Activated naive CD4-positive, alpha-beta T cell treated with anti-CD3 and anti-CD28 coated beads for 36 hours (primary cell): ENCODE data around the gene PSMB3. TPM values are rescaled to one million over a fixed set of nuclear protein-coding genes. Genes with fewer than 3 reads are reported as not detected.
A peak's percentile ranks its signal among the peaks of the same experiment; 100 is the strongest.

ENCODE experiments used
- CTCF ChIA-PET: fragments of 350-600 bp; sonication (Branson Sonifier 250); formaldehyde crosslinking; loops from one replicate; lab custom pipeline; 2021; ENCODE audit warnings: antibody characterized with exemption; lab: Charles Lee
- DNase-seq: peaks from one replicate; pipeline ENCODE4 v3.0.0-alpha.2; 2020
- H3K27ac Mint-ChIP-seq: one replicate; pipeline ENCODE4 v1.8.0; 2021; ENCODE audit warnings: mild to moderate bottlenecking, mixed read lengths
- H3K27me3 Mint-ChIP-seq: one replicate; pipeline ENCODE4 v1.8.0; 2021; ENCODE audit warnings: low read depth, mixed read lengths
- H3K36me3 Mint-ChIP-seq: one replicate; pipeline ENCODE4 v1.8.0; 2021; ENCODE audit warnings: low read depth, mixed read lengths
- H3K4me1 Mint-ChIP-seq: one replicate; pipeline ENCODE4 v1.8.0; 2021; ENCODE audit warnings: low read depth, mixed read lengths
- H3K4me3 Mint-ChIP-seq: one replicate; pipeline ENCODE4 v1.8.0; 2021; ENCODE audit warnings: mild to moderate bottlenecking, moderate library complexity, mixed read lengths
- H3K9me3 Mint-ChIP-seq: one replicate; pipeline ENCODE4 v1.8.0; 2021; ENCODE audit warnings: mixed read lengths
- intact Hi-C: fragments of 100-400 bp; cut with micrococcal nuclease; formaldehyde crosslinking; loops from one replicate; pipeline ENCODE4 v1.15.1; 2023
- total RNA-seq, 2 experiments: library from RNA; stranded (reverse); gene quantifications; one replicate each; pipeline ENCODE4 v1.2.3, GENCODE V29; 2021

The PSMB3 gene
- total RNA-seq, 2 experiments from 2014 or later: 368 to 369 TPM

GRCh38 chr17:38748149-38748891 lies 4.2 kb upstream of the PSMB3 start, which contains the start of gene PCGF2:
PCGF2 (minus strand) TSS chr17:38748336; CDS start chr17:38740402, 7,934 bp downstream.
- peak; percentile 25 for DNase-seq
- intact Hi-C loops: loop anchor here (5.0 kb wide), 1 partner anchor 241 kb away; no protein-coding TSS in a partner anchor
- Mint-ChIP-seq H3K4me3 (peak within 1 kb of the TSS; percentile 69), H3K27ac (no peak within 1 kb of the TSS), H3K9me3 (no peaks in the 10 kb centered on the region), H3K27me3 (peaks cover 48% of the 10 kb centered on the region), H3K36me3 (peaks cover 9% of the 10 kb centered on the region), H3K4me1 (peaks cover 37% of the 10 kb centered on the region)
- CTCF ChIA-PET: no interaction called here

GRCh38 chr17:38748892-38749222 lies 3.7 kb upstream of the PSMB3 start:
- H3K4me3 Mint-ChIP-seq: peak overlapping the region; percentile 67
- H3K4me1 Mint-ChIP-seq: peaks cover 42% of the 10 kb centered on the region
- no peak for DNase-seq
- intact Hi-C loops: loop anchor here (5.0 kb wide), 1 partner anchor 242 kb away; no protein-coding TSS in a partner anchor
- H3K27ac Mint-ChIP-seq: no peak overlapping the region
- peaks cover 12% of the 10 kb centered on the region for H3K36me3 Mint-ChIP-seq
- H3K27me3 Mint-ChIP-seq: peaks cover 48% of the 10 kb centered on the region
- no peaks in the 10 kb centered on the region for H3K9me3 Mint-ChIP-seq
- CTCF ChIA-PET: interaction anchor here (1.0 kb wide), 1 partner anchor 14 kb away, joined by 3 read pairs; no protein-coding TSS in a partner anchor

- H3K27ac Mint-ChIP-seq: no peak overlapping the region
- peak; percentile 20 for DNase-seq
- H3K4me1 Mint-ChIP-seq: peaks cover 46% of the 10 kb centered on the region
- intact Hi-C loops: loop anchor here (5.0 kb wide), 3 partner anchors 142 to 242 kb away; partner anchors contain the start of genes FBXO47 and SRCIN1
- no peaks in the 10 kb centered on the region for H3K9me3 Mint-ChIP-seq
- CTCF ChIA-PET: interaction anchor here (1.0 kb wide), 1 partner anchor 15 kb away, joined by 3 read pairs; no protein-coding TSS in a partner anchor
- H3K4me3 Mint-ChIP-seq: peak overlapping the region; percentile 67
- peaks cover 15% of the 10 kb centered on the region for H3K36me3 Mint-ChIP-seq
- peaks cover 48% of the 10 kb centered on the region for H3K27me3 Mint-ChIP-seq
Observed at GRCh38 chr17:38749223-38750043, 3.1 kb upstream of the PSMB3 start.

- Mint-ChIP-seq H3K4me3 (peak overlapping the region; percentile 67), H3K27ac (no peak overlapping the region), H3K9me3 (no peaks in the 10 kb centered on the region), H3K27me3 (peaks cover 42% of the 10 kb centered on the region), H3K4me1 (peaks cover 49% of the 10 kb centered on the region), H3K36me3 (peaks cover 18% of the 10 kb centered on the region)
- no peak for DNase-seq
- CTCF ChIA-PET: interaction anchor here (1.0 kb wide), 1 partner anchor 15 kb away, joined by 3 read pairs; no protein-coding TSS in a partner anchor
- intact Hi-C loops: loop anchor here (5.0 kb wide), 2 partner anchors 143 to 217 kb away; partner anchors contain the start of genes FBXO47 and SRCIN1
Observed at GRCh38 chr17:38750044-38750311, 2.6 kb upstream of the PSMB3 start.

- peaks cover 41% of the 10 kb centered on the region for H3K27me3 Mint-ChIP-seq
- peak overlapping the region; percentile 91 for H3K4me3 Mint-ChIP-seq
- intact Hi-C loops: loop anchor here (1.0 to 5.0 kb wide), 3 partner anchors 143 to 217 kb away; partner anchors contain the start of genes FBXO47 and SRCIN1
- CTCF ChIA-PET: interaction anchor here (1.1 to 2.5 kb wide), 2 partner anchors 19 to 75 kb away, joined by 4 to 9 read pairs; partner anchors contain the start of gene EPOP
- peaks cover 49% of the 10 kb centered on the region for H3K4me1 Mint-ChIP-seq
- no peaks in the 10 kb centered on the region for H3K9me3 Mint-ChIP-seq
- H3K27ac Mint-ChIP-seq: no peak overlapping the region
- peaks cover 20% of the 10 kb centered on the region for H3K36me3 Mint-ChIP-seq
- DNase-seq: peak; percentile 31
Observed at GRCh38 chr17:38750312-38751121, 2.0 kb upstream of the PSMB3 start.

- intact Hi-C loops: loop anchor here (1.0 to 5.0 kb wide), 3 partner anchors 144 to 216 kb away; partner anchors contain the start of genes FBXO47 and SRCIN1
Observed at GRCh38 chr17:38751144-38751807, 1.3 kb upstream of the PSMB3 start.

GRCh38 chr17:38751808-38752307 lies 683 bp upstream of the PSMB3 start:
- CTCF ChIA-PET: interaction anchor here (0.6 to 2.5 kb wide), 6 partner anchors 16 to 193 kb away, joined by 3 to 9 read pairs (median 4); partner anchors contain the start of gene EPOP
- intact Hi-C loops: loop anchor here (1.0 to 5.0 kb wide), 11 partner anchors 22 to 449 kb away; partner anchors contain the start of genes CISD3, FBXO47, PIP4K2B and RPL19
- DNase-seq: peak; percentile 93
- peaks cover 49% of the 10 kb centered on the region for H3K4me1 Mint-ChIP-seq
- H3K9me3 Mint-ChIP-seq: no peaks in the 10 kb centered on the region
- H3K4me3 Mint-ChIP-seq: peak overlapping the region; percentile 91
- H3K27ac Mint-ChIP-seq: peak overlapping the region; percentile 95
- H3K27me3 Mint-ChIP-seq: peaks cover 27% of the 10 kb centered on the region
- H3K36me3 Mint-ChIP-seq: peaks cover 29% of the 10 kb centered on the region

More at GRCh38 chr17:38751144-38751807, 1.3 kb upstream of the PSMB3 start:
- H3K27ac Mint-ChIP-seq: peak overlapping the region; percentile 95
- H3K27me3 Mint-ChIP-seq: peaks cover 33% of the 10 kb centered on the region
- H3K4me1 Mint-ChIP-seq: peaks cover 52% of the 10 kb centered on the region
- H3K36me3 Mint-ChIP-seq: peaks cover 26% of the 10 kb centered on the region
- DNase-seq: no peak
- peak overlapping the region; percentile 91 for H3K4me3 Mint-ChIP-seq
- CTCF ChIA-PET: interaction anchor here (1.1 to 2.5 kb wide), 3 partner anchors 20 to 192 kb away, joined by 4 to 9 read pairs (median 6); partner anchors contain the start of gene EPOP
- H3K9me3 Mint-ChIP-seq: no peaks in the 10 kb centered on the region

GRCh38 chr17:38753071-38753506 lies 548 bp downstream of the PSMB3 start:
- Mint-ChIP-seq H3K36me3 (peaks cover 32% of the 10 kb centered on the region), H3K4me1 (peaks cover 48% of the 10 kb centered on the region), H3K9me3 (no peaks in the 10 kb centered on the region), H3K4me3 (peak overlapping the region; percentile 91), H3K27me3 (peaks cover 22% of the 10 kb centered on the region), H3K27ac (peak overlapping the region; percentile 95)
- intact Hi-C loops: loop anchor here (2.0 to 5.0 kb wide), 3 partner anchors 146 to 448 kb away; partner anchors contain the start of genes FBXO47, RPL19 and SRCIN1
- CTCF ChIA-PET: interaction anchor here (0.6 to 1.8 kb wide), 4 partner anchors 19 to 485 kb away, joined by 3 to 6 read pairs (median 4); no protein-coding TSS in a partner anchor
- no peak for DNase-seq

DNA sequence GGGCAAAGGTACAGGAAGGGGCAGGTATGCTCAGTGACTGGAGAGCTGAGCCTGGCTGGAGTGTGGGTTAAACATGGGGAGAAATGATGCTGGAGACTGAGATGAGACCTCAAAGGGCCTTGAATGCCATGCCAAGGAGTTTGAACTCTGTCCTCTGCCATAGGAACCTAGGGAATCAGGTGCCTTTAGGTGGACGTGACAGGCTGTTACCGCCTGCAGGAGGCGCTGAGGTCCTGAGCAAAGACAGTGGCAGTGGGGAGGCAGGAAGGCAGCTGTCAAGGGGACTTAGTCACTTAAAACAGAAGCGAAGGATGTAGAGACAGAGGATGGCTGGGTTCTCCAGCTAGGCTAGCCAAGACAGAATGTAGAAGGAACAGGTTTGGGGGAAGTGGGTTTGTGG lies 9.1 kb downstream of the PSMB3 start:
- CTCF ChIA-PET: interaction anchor here (0.6 to 1.6 kb wide), 4 partner anchors 36 to 315 kb away, joined by 3 to 5 read pairs (median 4); no protein-coding TSS in a partner anchor
- peak; percentile 52 for DNase-seq

DNA sequence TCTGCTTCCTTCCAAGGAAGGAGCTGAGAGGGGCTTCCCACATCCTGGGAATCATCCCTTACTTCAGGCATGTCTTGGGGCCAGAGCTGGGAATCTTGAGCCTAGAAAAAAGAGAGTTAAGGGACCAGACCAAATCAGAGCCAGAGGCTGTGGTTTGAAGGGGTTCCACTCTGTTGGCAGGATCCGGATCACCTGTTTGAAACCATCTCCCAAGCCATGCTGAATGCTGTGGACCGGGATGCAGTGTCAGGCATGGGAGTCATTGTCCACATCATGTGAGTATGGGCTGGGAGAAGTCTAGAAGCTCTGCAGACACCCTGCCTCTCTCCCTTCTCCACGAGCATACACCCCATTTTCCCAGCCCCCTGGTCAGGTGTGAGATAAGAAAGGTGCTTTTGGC lies 9.7 kb downstream of the PSMB3 start:
- CTCF ChIA-PET: interaction anchor here (0.6 to 1.6 kb wide), 3 partner anchors 36 to 221 kb away, joined by 3 to 5 read pairs (median 4); no protein-coding TSS in a partner anchor
- Mint-ChIP-seq H3K4me1 (peaks cover 8% of the 10 kb centered on the region), H3K27ac (no peak overlapping the region)

More for the DNA sequence above, 9.1 kb downstream of the PSMB3 start:
- H3K4me1 Mint-ChIP-seq: peaks cover 8% of the 10 kb centered on the region
- H3K9me3 Mint-ChIP-seq: no peaks in the 10 kb centered on the region
- peak overlapping the region; percentile 65 for H3K27ac Mint-ChIP-seq
- peaks cover 44% of the 10 kb centered on the region for H3K36me3 Mint-ChIP-seq
- intact Hi-C loops: no loop called here
- H3K27me3 Mint-ChIP-seq: no peaks in the 10 kb centered on the region
- H3K4me3 Mint-ChIP-seq: no peak overlapping the region

More for the DNA sequence above, 9.7 kb downstream of the PSMB3 start:
- peaks cover 48% of the 10 kb centered on the region for H3K36me3 Mint-ChIP-seq
- no peaks in the 10 kb centered on the region for H3K27me3 Mint-ChIP-seq
- no peak for DNase-seq
- H3K9me3 Mint-ChIP-seq: no peaks in the 10 kb centered on the region
- intact Hi-C loops: no loop called here
- no peak overlapping the region for H3K4me3 Mint-ChIP-seq
